ENCODE measurements around the gene NME1. TPM values are rescaled to one million over a fixed set of nuclear protein-coding genes. Genes with fewer than 3 reads are reported as not detected.

The NME1 gene
- polyA plus RNA-seq, 1 donor: 45.9 TPM

- no peak for DNase-seq (ENCODE audit: low read depth)
These were observed 35.8 kb downstream of the NME1 start for GRCh38 chr17:51189162-51189561.

- DNase-seq (ENCODE audit: low read depth): no peak
These were observed 36.3 kb downstream of the NME1 start for GRCh38 chr17:51189628-51190027.

GRCh38 chr17:51191895-51192294 is 38.5 kb downstream of the NME1 start:
- DNase-seq (ENCODE audit: low read depth): no peak

- DNase-seq (ENCODE audit: low read depth): no peak
These were observed 44.4 kb downstream of the NME1 start for GRCh38 chr17:51197754-51198153.

GRCh38 chr17:51200295-51200694 is 46.9 kb downstream of the NME1 start:
- no peak for DNase-seq (ENCODE audit: low read depth)

GRCh38 chr17:51200846-51201245 is 47.5 kb downstream of the NME1 start:
- no peak for DNase-seq (ENCODE audit: low read depth)

- no peak for DNase-seq (ENCODE audit: low read depth)
These were observed 50.5 kb downstream of the NME1 start for GRCh38 chr17:51203838-51204237.

Other genes starting within 250 kb of the NME1 start
- gene SPAG9, start 32.7 kb upstream of the NME1 start, polyA plus RNA-seq (ENCODE audit: insufficient read length): 71.8 TPM
- gene NME2, start 12.9 kb downstream of the NME1 start, polyA plus RNA-seq (ENCODE audit: insufficient read length): 386 TPM
- gene MBTD1, start 106.5 kb downstream of the NME1 start, polyA plus RNA-seq (ENCODE audit: insufficient read length): 22.3 TPM
- gene UTP18, start 107.0 kb downstream of the NME1 start, polyA plus RNA-seq (ENCODE audit: insufficient read length): 26.2 TPM